IMR-90 (cell line): ENCODE measurements around the gene AGBL1. TPM values are rescaled to one million over a fixed set of nuclear protein-coding genes. Genes with fewer than 3 reads are reported as not detected.

Source experiments
- ATAC-seq: fragments of 200-7000 bp; cut with Tn5 transposase; 2 replicates; pipeline ENCODE4 v1.9.1; 2020; ENCODE audit warnings: low read depth, mild to moderate bottlenecking, moderate library complexity
- BruUV-seq: library from RNA; stranded (reverse); fragments of 400-500 nt; replicated peaks from 2 replicates; lab custom pipeline; 2021; lab: Mats Ljungman, UMichigan
- CTCF ChIA-PET: fragments of 300-600 bp; formaldehyde crosslinking; extraction: SDS; loops from one replicate; lab custom pipeline; 2021; ENCODE audit warnings: antibody characterized with exemption; lab: Yijun Ruan, JAX
- POLR2A ChIA-PET: fragments of 300-600 bp; sonication (Branson Sonifier 250); formaldehyde crosslinking; loops from one replicate; lab custom pipeline; 2022; ENCODE audit warnings: antibody characterized with exemption; ENCODE audit not compliant: unreplicated experiment; lab: Charles Lee
- DNase-seq: peaks from one replicate; pipeline ENCODE4 v3.0.0; 2013
- H2AFZ ChIP-seq: replicated peaks from 2 replicates; pipeline ENCODE3; 2013; ENCODE audit warnings: low read length, mild to moderate bottlenecking; ENCODE audit not compliant: poor library complexity
- H2AK5ac ChIP-seq: 2 replicates; pipeline ENCODE4 v1.6.1; 2013; ENCODE audit warnings: low read depth, low read length, inconsistent platforms
- H2AK9ac ChIP-seq: replicated peaks from 2 replicates; pipeline ENCODE3; 2013; ENCODE audit warnings: mild to moderate bottlenecking, low read depth, low read length, moderate library complexity; ENCODE audit not compliant: poor library complexity
- H2BK120ac ChIP-seq: 2 replicates; pipeline ENCODE4 v1.6.1; 2013; ENCODE audit warnings: low read depth, low read length, inconsistent platforms
- H2BK15ac ChIP-seq: 3 replicates; pipeline ENCODE4 v1.6.1; 2013; ENCODE audit warnings: low read depth, low read length, inconsistent platforms
- H2BK20ac ChIP-seq: 2 replicates; pipeline ENCODE4 v1.6.1; 2013; ENCODE audit warnings: low read depth, mild to moderate bottlenecking, inconsistent platforms, low read length, moderate library complexity
- H2BK5ac ChIP-seq: 2 replicates; pipeline ENCODE4 v1.6.1; 2013; ENCODE audit warnings: mild to moderate bottlenecking, low read depth, low read length, inconsistent platforms; ENCODE audit not compliant: poor library complexity, severe bottlenecking
- H3K14ac ChIP-seq: replicated peaks from 2 replicates; pipeline ENCODE4 v1.6.1; 2013; ENCODE audit warnings: low read depth, low read length, inconsistent platforms
- H3K18ac ChIP-seq: 2 replicates; pipeline ENCODE4 v1.6.1; 2013; ENCODE audit warnings: low read depth, low read length, control low read depth
- H3K23ac ChIP-seq: 2 replicates; pipeline ENCODE4 v1.6.1; 2013; ENCODE audit warnings: low read depth, low read length, inconsistent platforms
- H3K27ac ChIP-seq: 2 replicates; pipeline ENCODE4 v1.5.1; 2013; ENCODE audit warnings: mild to moderate bottlenecking, control low read depth, low read length; ENCODE audit not compliant: insufficient read depth
- H3K27me3 ChIP-seq: 2 replicates; pipeline ENCODE4 v1.6.1; 2013; ENCODE audit warnings: low read length; ENCODE audit not compliant: control insufficient read depth, insufficient read depth
- H3K36me3 ChIP-seq: 2 replicates; pipeline ENCODE4 v1.6.1; 2013; ENCODE audit warnings: low read length, mixed read lengths; ENCODE audit not compliant: control insufficient read depth, insufficient read depth
- H3K4ac ChIP-seq: 2 replicates; pipeline ENCODE4 v1.6.1; 2013; ENCODE audit warnings: low read depth, low read length, inconsistent platforms
- H3K4me1 ChIP-seq: 2 replicates; pipeline ENCODE4 v1.6.1; 2013; ENCODE audit warnings: low read length, mixed read lengths; ENCODE audit not compliant: control insufficient read depth, insufficient read depth
- H3K4me2 ChIP-seq: 2 replicates; pipeline ENCODE4 v1.6.1; 2013; ENCODE audit warnings: low read depth, mild to moderate bottlenecking, control low read depth, low read length, moderate library complexity
- H3K4me3 ChIP-seq: 2 replicates; pipeline ENCODE4 v1.5.1; 2013; ENCODE audit warnings: low read depth, mild to moderate bottlenecking, control low read depth, low read length, moderate library complexity; ENCODE audit not compliant: insufficient read depth
- H3K56ac ChIP-seq: 2 replicates; pipeline ENCODE4 v1.6.1; 2013; ENCODE audit warnings: low read length, inconsistent platforms; ENCODE audit not compliant: insufficient read depth; ENCODE audit errors: extremely low read depth
- H3K79me1 ChIP-seq, 2 experiments: 2 replicates each; pipeline ENCODE4 v1.6.1; 2013; ENCODE audit warnings: low read length in 2 of 2, inconsistent platforms in 1 of 2, low read depth in 1 of 2
- H3K9ac ChIP-seq: 2 replicates; pipeline ENCODE4 v1.6.1; 2013; ENCODE audit warnings: low read depth, low read length, control low read depth
- H3K9me1 ChIP-seq: 2 replicates; pipeline ENCODE4 v1.6.1; 2013; ENCODE audit warnings: low read length, inconsistent platforms; ENCODE audit not compliant: insufficient read depth
- H3K9me3 ChIP-seq: 2 replicates; pipeline ENCODE4 v1.6.1; 2013; ENCODE audit warnings: low read length; ENCODE audit not compliant: control insufficient read depth, insufficient read depth
- H4K20me1 ChIP-seq: 2 replicates; pipeline ENCODE4 v1.6.1; 2013; ENCODE audit warnings: low read length, inconsistent platforms; ENCODE audit not compliant: insufficient read depth
- H4K5ac ChIP-seq: 2 replicates; pipeline ENCODE4 v1.6.1; 2013; ENCODE audit warnings: mild to moderate bottlenecking, low read depth, low read length, control low read depth
- H4K8ac ChIP-seq, 2 experiments: 2 replicates each; pipeline ENCODE4 v1.6.1; 2013; ENCODE audit warnings: low read depth in 2 of 2, low read length in 2 of 2, control low read depth in 1 of 2, inconsistent platforms in 1 of 2
- H4K91ac ChIP-seq: 2 replicates; pipeline ENCODE4 v1.6.1; 2013; ENCODE audit warnings: low read depth, low read length, inconsistent platforms; ENCODE audit not compliant: insufficient read depth
- BHLHE40 ChIP-seq: fragments of 150-350 bp; IDR thresholded peaks from 2 replicates; pipeline ENCODE4 v1.6.1; 2016; ENCODE audit warnings: mild to moderate bottlenecking, low read depth, low read length
- CEBPB ChIP-seq: IDR thresholded peaks from 2 replicates; pipeline ENCODE4 v1.6.1; 2012; ENCODE audit warnings: low read depth, low read length, improper control_type of control experiment
- CHD1 ChIP-seq: IDR thresholded peaks from 2 replicates; pipeline ENCODE4 v1.6.1; 2012; ENCODE audit warnings: low read depth, low read length, improper control_type of control experiment
- CTCF ChIP-seq: conservative IDR thresholded peaks from 2 replicates; pipeline ENCODE4 v1.5.1; 2012; ENCODE audit warnings: mild to moderate bottlenecking, low read depth, low read length, improper control_type of control experiment
- ELK1 ChIP-seq: fragments of 150-350 bp; IDR thresholded peaks from 2 replicates; pipeline ENCODE4 v1.6.1; 2016; ENCODE audit warnings: low read depth, mild to moderate bottlenecking, low read length, moderate library complexity, borderline replicate concordance
- FOS ChIP-seq: fragments of 150-350 bp; IDR thresholded peaks from 2 replicates; pipeline ENCODE4 v1.6.1; 2016; ENCODE audit warnings: low read depth, low read length
- MAFK ChIP-seq: IDR thresholded peaks from 2 replicates; pipeline ENCODE4 v1.6.1; 2012; ENCODE audit warnings: low read depth, low read length, improper control_type of control experiment
- MAZ ChIP-seq: IDR thresholded peaks from 2 replicates; pipeline ENCODE4 v1.6.1; 2012; ENCODE audit warnings: low read depth, mild to moderate bottlenecking, low read length, improper control_type of control experiment, moderate library complexity, borderline replicate concordance
- MXI1 ChIP-seq: IDR thresholded peaks from 2 replicates; pipeline ENCODE4 v1.6.1; 2012; ENCODE audit warnings: low read depth, mild to moderate bottlenecking, low read length, moderate library complexity, borderline replicate concordance
- NFE2L2 ChIP-seq: fragments of 150-350 bp; IDR thresholded peaks from 2 replicates; pipeline ENCODE4 v1.6.1; 2016; ENCODE audit warnings: low read depth, mild to moderate bottlenecking, low read length
- POLR2A ChIP-seq: IDR thresholded peaks from 2 replicates; pipeline ENCODE4 v1.6.1; 2012; ENCODE audit warnings: mild to moderate bottlenecking, low read depth, low read length
- RAD21 ChIP-seq: IDR thresholded peaks from 2 replicates; pipeline ENCODE4 v1.6.1; 2012; ENCODE audit warnings: low read length, improper control_type of control experiment
- RCOR1 ChIP-seq: IDR thresholded peaks from 2 replicates; pipeline ENCODE4 v1.6.1; 2012; ENCODE audit warnings: mild to moderate bottlenecking, low read length, improper control_type of control experiment; ENCODE audit not compliant: insufficient replicate concordance
- RFX5 ChIP-seq: IDR thresholded peaks from 2 replicates; pipeline ENCODE4 v1.8.0; 2012; ENCODE audit warnings: low read depth, mild to moderate bottlenecking, low read length, moderate library complexity
- SMC3 ChIP-seq: fragments of 150-350 bp; IDR thresholded peaks from 2 replicates; pipeline ENCODE4 v1.6.1; 2016; ENCODE audit warnings: low read depth, mild to moderate bottlenecking, antibody characterized with exemption, low read length, moderate library complexity
- USF2 ChIP-seq: fragments of 150-350 bp; IDR thresholded peaks from 2 replicates; pipeline ENCODE4 v1.6.1; 2017; ENCODE audit warnings: mild to moderate bottlenecking, antibody characterized with exemption, low read length, low read depth
- WGBS, 2 experiments: methylation state at CpG; one replicate each; pipeline versions ENCODE4 v1.1.5 to v1.1.7; 2013; ENCODE audit warnings: missing lambda C conversion rate in 2 of 2; ENCODE audit not compliant: insufficient read length in 1 of 2; ENCODE audit errors: extremely low coverage in 2 of 2; 5-methylcytosine and 5-hydroxymethylcytosine counted together
- dilution Hi-C: fragments of 300-500 bp; cut with HindIII; formaldehyde crosslinking; loops from one replicate; pipeline ENCODE4 v1.14.3; 2018; ENCODE audit warnings: low sequenced_read_pairs; ENCODE audit not compliant: unreplicated experiment
- in situ Hi-C: fragments of 300-500 bp; cut with MboI; formaldehyde crosslinking; loops from 3 replicates; pipeline ENCODE4 v1.14.3; 2019; ENCODE audit warnings: low sequenced_read_pairs, inconsistent platforms, mixed read lengths
- intact Hi-C: fragments of 100-400 bp; cut with micrococcal nuclease; formaldehyde crosslinking; loops from 2 replicates; pipeline ENCODE4 v1.10.0; 2022
- polyA plus RNA-seq, 3 experiments: library from polyadenylated mRNA; depleted of rRNA; stranded (reverse); fragments of >200 nt; gene quantifications; 2 replicates each; pipeline ENCODE4 v1.2.3, GENCODE V29; 2012; ENCODE audit warnings: low replicate concordance in 1 of 3
- total RNA-seq: library from RNA; depleted of rRNA; stranded (reverse); fragments of >200 nt; gene quantifications from 2 replicates; pipeline ENCODE4 v1.2.3, GENCODE V29; 2012

Gene AGBL1
- total and polyA plus RNA-seq, 2 of the 4 experiments (the other 2 are of a cell fraction): not detected

GRCh38 chr15:86247249-86247955 is 167.7 kb downstream of the AGBL1 start:
- H3K4ac ChIP-seq: no peak overlapping the region
- dilution Hi-C loops (no loop called here), in situ Hi-C loops (no loop called here), intact Hi-C loops (no loop called here)
- 20% methylated on average over 1 of the region's 15 CpGs; no CpG with 5 or more reads in 1 of the 2 experiments for WGBS, 2 experiments
- no peak overlapping the region for H2BK5ac ChIP-seq
- no peaks in the 10 kb centered on the region for H3K9me1 ChIP-seq
- TF ChIP-seq SMC3 (no peak), RFX5 (no peak), NFE2L2 (no peak), FOS (no peak), RCOR1 (no peak), MXI1 (no peak), MAZ (no peak), USF2 (no peak), CEBPB (no peak), BHLHE40 (no peak), MAFK (no peak), POLR2A (no peak), RAD21 (no peak), ELK1 (no peak), CHD1 (no peak), CTCF (no peak)
- H2BK120ac ChIP-seq: no peak overlapping the region
- no peak overlapping the region for H3K18ac ChIP-seq
- no peak overlapping the region for H3K4me2 ChIP-seq
- no peak overlapping the region for H3K27ac ChIP-seq
- no peak for ATAC-seq
- H4K91ac ChIP-seq: no peak overlapping the region
- no TSS peak for BruUV-seq
- H3K27me3 ChIP-seq: no peaks in the 10 kb centered on the region
- H3K14ac ChIP-seq: no peak overlapping the region
- no peak overlapping the region for H4K5ac ChIP-seq
- no peak overlapping the region for H2BK20ac ChIP-seq
- H3K9me3 ChIP-seq: peaks cover 36% of the 10 kb centered on the region
- H3K36me3 ChIP-seq: no peaks in the 10 kb centered on the region
- no peak overlapping the region for H3K4me3 ChIP-seq
- H3K56ac ChIP-seq: no peak overlapping the region
- CTCF ChIA-PET: no interaction called here
- H3K4me1 ChIP-seq: no peaks in the 10 kb centered on the region
- no peak overlapping the region for H2BK15ac ChIP-seq
- H4K20me1 ChIP-seq: no peaks in the 10 kb centered on the region
- no peak overlapping the region for H4K8ac ChIP-seq
- H3K9ac ChIP-seq: no peak overlapping the region
- no peak for DNase-seq
- no peak overlapping the region for H2AFZ ChIP-seq
- H2AK5ac ChIP-seq: no peak overlapping the region
- no peak overlapping the region for H2AK9ac ChIP-seq
- POLR2A ChIA-PET: no interaction called here
- no peaks in the 10 kb centered on the region for H3K79me1 ChIP-seq
- no peak overlapping the region for H3K23ac ChIP-seq
